HepG2 (cell line): ENCODE data around the gene SERINC1.

Experiments used
- CEBPB ChIP-seq: IDR thresholded peaks from 2 replicates; pipeline ENCODE4 v1.6.1; 2011; ENCODE audit warnings: low read depth, low read length, improper control_type of control experiment, borderline replicate concordance
- CTCF ChIP-seq: sonication (generic); formaldehyde crosslinking; IDR thresholded peaks from 2 replicates; pipeline ENCODE4 v1.5.0; 2020; ENCODE audit warnings: mild to moderate bottlenecking, missing genetic modification reagents, moderate library complexity
- E2F1 ChIP-seq: sonication (generic); formaldehyde crosslinking; IDR thresholded peaks from 2 replicates; pipeline ENCODE4 v1.5.0; 2020; ENCODE audit warnings: missing genetic modification reagents
- FOXJ3 ChIP-seq: sonication (generic); formaldehyde crosslinking; IDR thresholded peaks from 2 replicates; pipeline ENCODE4 v1.4.0; 2020; ENCODE audit warnings: missing genetic modification reagents, mild to moderate bottlenecking, borderline replicate concordance
- ISL2 ChIP-seq: sonication (generic); formaldehyde crosslinking; IDR thresholded peaks from 2 replicates; pipeline ENCODE4 v1.5.0; 2020; ENCODE audit warnings: missing genetic modification reagents
- LCORL ChIP-seq, 2 experiments: fragments of 450-650 bp in 1 of 2; sonication (generic) in 1 of 2; formaldehyde crosslinking in 1 of 2; IDR thresholded peaks; 2 replicates each; pipeline versions ENCODE4 v1.5.0 to v1.6.1; 2017 to 2020; ENCODE audit warnings: antibody characterized with exemption in 1 of 2, missing genetic modification reagents in 1 of 2
- MAX ChIP-seq: IDR thresholded peaks from 2 replicates; pipeline ENCODE4 v1.6.1; 2012; ENCODE audit warnings: inconsistent platforms
- MLX ChIP-seq: IDR thresholded peaks from 2 replicates; pipeline ENCODE4 v1.6.1; 2016
- MYC ChIP-seq: sonication (generic); formaldehyde crosslinking; IDR thresholded peaks from 2 replicates; pipeline ENCODE4 v1.9.0; 2021; ENCODE audit warnings: missing genetic modification reagents, borderline replicate concordance
- NFE2 ChIP-seq: sonication (generic); formaldehyde crosslinking; IDR thresholded peaks from 2 replicates; pipeline ENCODE4 v1.4.0; 2020; ENCODE audit warnings: missing genetic modification reagents
- NR2C2 ChIP-seq: sonication (generic); formaldehyde crosslinking; IDR thresholded peaks from 2 replicates; pipeline ENCODE4 v1.4.0; 2020; ENCODE audit warnings: missing genetic modification reagents, mild to moderate bottlenecking, moderate library complexity, borderline replicate concordance
- POLR2AphosphoS5 ChIP-seq: IDR thresholded peaks from 2 replicates; pipeline ENCODE4 v1.6.1; 2012; ENCODE audit warnings: low read depth, low read length
- SNRNP70 ChIP-seq: fragments of 200-400 bp; formaldehyde crosslinking; IDR thresholded peaks from 2 replicates; pipeline ENCODE4 v1.6.1; 2017; ENCODE audit warnings: mild to moderate bottlenecking, low read depth, low read length, moderate library complexity
- ZSCAN12 ChIP-seq: sonication (generic); formaldehyde crosslinking; IDR thresholded peaks from 2 replicates; pipeline ENCODE4 v1.9.0; 2021; ENCODE audit warnings: mild to moderate bottlenecking, missing genetic modification reagents

GRCh38 chr6:122454673-122455072 is 16.9 kb downstream of the SERINC1 start:
- TF ChIP-seq CEBPB, result no peak
- no peak for TF ChIP-seq MYC (CRISPR knock-in tag)
- TF ChIP-seq SNRNP70, result no peak
- no peak for TF ChIP-seq POLR2AphosphoS5
- no peak for TF ChIP-seq CTCF
- TF ChIP-seq NFE2 (CRISPR knock-in tag), result no peak
- no peak for TF ChIP-seq ZSCAN12 (CRISPR knock-in tag)
- TF ChIP-seq ISL2 (CRISPR knock-in tag), result no peak
- TF ChIP-seq MAX, result no peak
- TF ChIP-seq NR2C2 (CRISPR knock-in tag), result no peak
- TF ChIP-seq MLX (CRISPR knock-in tag), result no peak
- no peak for TF ChIP-seq LCORL (IDR thresholded peaks at IDR 0.05)
- TF ChIP-seq LCORL (CRISPR knock-in tag; IDR thresholded peaks at IDR 0.05), result no peak
- no peak for TF ChIP-seq FOXJ3 (CRISPR knock-in tag)
- TF ChIP-seq E2F1 (CRISPR knock-in tag), result no peak
